B cell (primary cell): ENCODE measurements around the gene NRL.

Experiments used
- CTCF ChIP-seq: fragments of 200-600 bp; IDR thresholded peaks from one replicate; pipeline ENCODE4 v1.8.0; 2022; ENCODE audit warnings: antibody characterized with exemption, mild to moderate bottlenecking
- EZH2 ChIP-seq: IDR thresholded peaks from 2 replicates; pipeline ENCODE4 v1.6.1; 2012; ENCODE audit warnings: borderline replicate concordance, low read depth, mild to moderate bottlenecking, moderate library complexity, low read length; ENCODE audit not compliant: insufficient read depth, poor library complexity, severe bottlenecking

GRCh38 chr14:24108336-24108874 is 6.3 kb downstream of the NRL start:
- TF ChIP-seq CTCF, result no peak
- no peak for TF ChIP-seq EZH2
